Fibroblast of pulmonary artery (primary cell): Measurements from ENCODE around the gene RBP3.

Experiments
- DNase-seq: peaks from one replicate; pipeline ENCODE4 v3.0.0-alpha.2; 2010; ENCODE audit warnings: low read depth
- H3K4me3 ChIP-seq: replicated peaks from 2 replicates; pipeline ENCODE4 v1.5.1; 2011; ENCODE audit warnings: low read depth, mild to moderate bottlenecking, control low read depth, low read length, moderate library complexity
- CTCF ChIP-seq: IDR thresholded peaks from 2 replicates; pipeline ENCODE4 v1.5.1; 2011; ENCODE audit warnings: mild to moderate bottlenecking, control low read depth, low read length, inconsistent platforms; ENCODE audit errors: missing control alignments

RBP3 gene

GRCh38 chr10:47402641-47403301, 54.6 kb downstream of the RBP3 start:
- TF ChIP-seq CTCF, result no peak
- H3K4me3 ChIP-seq, result no peak overlapping the region
- peak; percentile 89 for DNase-seq

- H3K4me3 ChIP-seq, result no peak overlapping the region
- no peak for TF ChIP-seq CTCF
- DNase-seq, result peak; percentile 39
These were observed 55.5 kb downstream of the RBP3 start for GRCh38 chr10:47403446-47404318.

GRCh38 chr10:47404446-47404845, 56.3 kb downstream of the RBP3 start:
- no peak for TF ChIP-seq CTCF
- no peak for DNase-seq
- no peak overlapping the region for H3K4me3 ChIP-seq

- H3K4me3 ChIP-seq, result no peak overlapping the region
- no peak for TF ChIP-seq CTCF
- DNase-seq, result no peak
These were observed 56.8 kb downstream of the RBP3 start for GRCh38 chr10:47404937-47405336.

GRCh38 chr10:47405857-47406547, 57.8 kb downstream of the RBP3 start:
- TF ChIP-seq CTCF, result no peak
- no peak overlapping the region for H3K4me3 ChIP-seq
- no peak for DNase-seq

GRCh38 chr10:47406548-47406869, 58.3 kb downstream of the RBP3 start:
- no peak for TF ChIP-seq CTCF
- DNase-seq, result no peak
- H3K4me3 ChIP-seq, result no peak overlapping the region
